ENCODE data around the gene KLHL21. TPM values are rescaled to one million over a fixed set of nuclear protein-coding genes. Genes with fewer than 3 reads are reported as not detected.

KLHL21 gene
- total and polyA plus RNA-seq, 12 donors = 20.4 to 93.3 (median 69.6) TPM

DNA sequence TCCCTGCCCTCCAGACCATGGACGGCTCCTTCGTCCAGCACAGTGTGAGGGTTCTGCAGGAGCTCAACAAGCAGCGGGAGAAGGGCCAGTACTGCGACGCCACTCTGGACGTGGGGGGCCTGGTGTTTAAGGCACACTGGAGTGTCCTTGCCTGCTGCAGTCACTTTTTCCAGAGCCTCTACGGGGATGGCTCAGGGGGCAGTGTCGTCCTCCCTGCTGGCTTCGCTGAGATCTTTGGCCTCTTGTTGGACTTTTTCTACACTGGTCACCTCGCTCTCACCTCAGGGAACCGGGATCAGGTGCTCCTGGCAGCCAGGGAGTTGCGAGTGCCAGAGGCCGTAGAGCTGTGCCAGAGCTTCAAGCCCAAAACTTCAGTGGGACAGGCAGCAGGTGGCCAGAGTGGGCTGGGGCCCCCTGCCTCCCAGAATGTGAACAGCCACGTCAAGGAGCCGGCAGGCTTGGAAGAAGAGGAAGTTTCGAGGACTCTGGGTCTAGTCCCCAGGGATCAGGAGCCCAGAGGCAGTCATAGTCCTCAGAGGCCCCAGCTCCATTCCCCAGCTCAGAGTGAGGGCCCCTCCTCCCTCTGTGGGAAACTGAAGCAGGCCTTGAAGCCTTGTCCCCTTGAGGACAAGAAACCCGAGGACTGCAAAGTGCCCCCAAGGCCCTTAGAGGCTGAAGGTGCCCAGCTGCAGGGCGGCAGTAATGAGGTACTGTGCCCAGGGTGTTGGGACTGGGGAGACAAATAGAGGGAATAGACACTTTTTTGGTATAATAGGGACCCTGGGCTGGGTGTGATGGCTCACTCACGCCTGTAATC is 21.9 kb downstream of the KLHL21 start:
- intact Hi-C loops (cut with DNase I) = loop anchor here in 1 of 10 donors (2.0 kb wide), 1 partner anchor 20 kb away; no protein-coding TSS in a partner anchor
- peaks cover 0 to 14% (median 0%) of the 10 kb centered on the region in 9 donors for H3K36me3 ChIP-seq
- no peaks in the 10 kb centered on the region for H3K27me3 ChIP-seq
- peaks cover 18 to 60% (median 43%) of the 10 kb centered on the region in 9 donors for H3K4me1 ChIP-seq
- H3K4me3 ChIP-seq = peak overlapping the region; percentile 78 to 98 (median 89)
- TF ChIP-seq, protein P1, sequence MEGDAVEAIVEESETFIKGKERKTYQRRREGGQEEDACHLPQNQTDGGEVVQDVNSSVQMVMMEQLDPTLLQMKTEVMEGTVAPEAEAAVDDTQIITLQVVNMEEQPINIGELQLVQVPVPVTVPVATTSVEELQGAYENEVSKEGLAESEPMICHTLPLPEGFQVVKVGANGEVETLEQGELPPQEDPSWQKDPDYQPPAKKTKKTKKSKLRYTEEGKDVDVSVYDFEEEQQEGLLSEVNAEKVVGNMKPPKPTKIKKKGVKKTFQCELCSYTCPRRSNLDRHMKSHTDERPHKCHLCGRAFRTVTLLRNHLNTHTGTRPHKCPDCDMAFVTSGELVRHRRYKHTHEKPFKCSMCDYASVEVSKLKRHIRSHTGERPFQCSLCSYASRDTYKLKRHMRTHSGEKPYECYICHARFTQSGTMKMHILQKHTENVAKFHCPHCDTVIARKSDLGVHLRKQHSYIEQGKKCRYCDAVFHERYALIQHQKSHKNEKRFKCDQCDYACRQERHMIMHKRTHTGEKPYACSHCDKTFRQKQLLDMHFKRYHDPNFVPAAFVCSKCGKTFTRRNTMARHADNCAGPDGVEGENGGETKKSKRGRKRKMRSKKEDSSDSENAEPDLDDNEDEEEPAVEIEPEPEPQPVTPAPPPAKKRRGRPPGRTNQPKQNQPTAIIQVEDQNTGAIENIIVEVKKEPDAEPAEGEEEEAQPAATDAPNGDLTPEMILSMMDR (IDR thresholded peaks at IDR 0.05) = peak in 2 of 9 donors; percentile 22 to 31
- 26 to 29% methylated on average over 19 of the region's 19 CpGs for WGBS, 2 donors
- ATAC-seq (peak in 2 of 8 donors; percentile 0 to 6), DNase-seq (no peak)
- peak overlapping the region in 9 of 10 donors; percentile 88 to 97 (median 94) for H3K27ac ChIP-seq
- H3K9me3 ChIP-seq = no peaks in the 10 kb centered on the region

DNA sequence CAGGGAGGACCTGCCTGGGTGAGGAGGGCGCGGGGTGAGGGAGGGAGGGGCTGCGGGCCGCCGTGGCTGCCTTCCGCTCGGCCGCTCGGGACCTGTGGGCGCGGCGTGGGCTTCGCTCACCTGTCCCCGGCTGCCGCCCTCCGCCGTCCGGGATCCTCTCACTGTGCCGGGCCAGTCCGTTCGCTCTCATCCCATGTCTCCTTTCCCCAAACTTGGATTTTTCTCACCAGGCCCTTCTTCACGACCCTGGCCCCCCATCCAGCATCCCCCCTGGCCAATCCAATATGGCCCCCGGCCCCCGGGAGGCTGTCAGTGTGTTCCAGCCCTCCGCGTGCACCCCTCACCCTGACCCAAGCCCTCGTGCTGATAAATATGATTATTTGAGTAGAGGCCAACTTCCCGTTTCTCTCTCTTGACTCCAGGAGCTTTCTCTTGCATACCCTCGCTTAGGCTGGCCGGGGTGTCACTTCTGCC is 22.5 kb downstream of the KLHL21 start:
- intact Hi-C loops (cut with DNase I) = loop anchor here in 1 of 10 donors (2.0 kb wide), 1 partner anchor 21 kb away; no protein-coding TSS in a partner anchor
- WGBS, 2 donors = 0 to 1% methylated on average over 20 to 30 of the region's 30 CpGs

DNA sequence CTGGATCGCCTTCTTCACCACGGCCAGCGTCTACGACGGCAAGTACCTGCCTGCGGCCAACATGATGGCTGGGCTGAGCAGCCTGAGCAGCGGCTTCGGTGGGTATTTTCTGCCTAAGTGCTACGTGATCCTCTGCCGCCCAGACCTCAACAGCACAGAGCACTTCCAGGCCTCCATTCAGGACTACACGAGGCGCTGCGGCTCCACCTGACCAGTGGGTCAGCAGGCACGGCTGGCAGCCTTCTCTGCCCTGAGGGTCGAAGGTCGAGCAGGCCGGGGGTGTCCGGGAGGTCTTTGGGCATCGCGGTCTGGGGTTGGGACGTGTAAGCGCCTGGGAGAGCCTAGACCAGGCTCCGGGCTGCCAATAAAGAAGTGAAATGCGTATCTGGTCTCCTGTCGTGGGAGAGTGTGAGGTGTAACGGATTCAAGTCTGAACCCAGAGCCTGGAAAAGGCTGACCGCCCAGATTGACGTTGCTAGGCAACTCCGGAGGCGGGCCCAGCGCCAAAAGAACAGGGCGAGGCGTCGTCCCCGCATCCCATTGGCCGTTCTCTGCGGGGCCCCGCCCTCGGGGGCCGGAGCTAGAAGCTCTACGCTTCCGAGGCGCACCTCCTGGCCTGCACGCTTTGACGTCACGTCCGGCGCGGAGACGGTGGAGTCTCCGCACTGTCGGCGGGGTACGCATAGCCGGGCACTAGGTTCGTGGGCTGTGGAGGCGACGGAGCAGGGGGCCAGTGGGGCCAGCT is 23.1 kb downstream of the KLHL21 start, which contains the start of gene ZBTB48:
TSS of gene ZBTB48 (plus strand) at position 621 of the 745 bp plus-strand sequence. CDS start 616 bp downstream, outside the sequence.
- Histone ChIP-seq H3K9me3 (no peaks in the 10 kb centered on the region), H3K4me1 (peaks cover 18 to 50% (median 40%) of the 10 kb centered on the region in 9 donors), H3K36me3 (peaks cover 0 to 14% (median 0%) of the 10 kb centered on the region in 9 donors), H3K4me3 (peak within 1 kb of the TSS; percentile 78 to 98 (median 89)), H3K27ac (peak within 1 kb of the TSS; percentile 68 to 97 (median 94)), H3K27me3 (no peaks in the 10 kb centered on the region)
- peak; percentile 95 to 99 (median 98) for ATAC-seq
- peak; percentile 99 to 100 for DNase-seq
- intact Hi-C loops (cut with DNase I) = loop anchor here in 3 of 10 donors (1.0 to 2.0 kb wide), 3 partner anchors 21 to 25 kb away; partner anchors contain the start of genes NOL9 (in 3 of the 3) and TAS1R1 (in 1 of the 3)
- 12 to 13% methylated on average over 58 of the region's 58 CpGs for WGBS, 2 donors
- TF ChIP-seq, protein P1 (IDR thresholded peaks at IDR 0.05) = no peak

More for the DNA sequence above, 22.5 kb downstream of the KLHL21 start:
- peak in 4 of 8 donors; percentile 1 to 10 (median 5) for ATAC-seq
- Histone ChIP-seq H3K4me3 (peak overlapping the region; percentile 78 to 98 (median 89)), H3K27ac (peak overlapping the region; percentile 68 to 97 (median 94)), H3K36me3 (peaks cover 0 to 14% (median 0%) of the 10 kb centered on the region in 9 donors), H3K9me3 (no peaks in the 10 kb centered on the region), H3K27me3 (no peaks in the 10 kb centered on the region), H3K4me1 (peaks cover 18 to 54% (median 40%) of the 10 kb centered on the region in 9 donors)
- TF ChIP-seq, protein P1 (IDR thresholded peaks at IDR 0.05) = no peak
- no peak for DNase-seq
